Left lung (tissue), 10 donors: Measurements from ENCODE around the gene NPTX1. TPM values are rescaled to one million over a fixed set of nuclear protein-coding genes. Genes with fewer than 3 reads are reported as not detected.
"Not testable (repeated sequence)": the region's sequence is repeated elsewhere in the genome, so short reads cannot be mapped to it uniquely, and the experiment has no call there.

Source experiments
- ATAC-seq: fragments of 200-7000 bp; cut with Tn5 transposase; one replicate; pipeline ENCODE4 v1.9.1; 2020; ENCODE audit warnings: moderate library complexity
- DNase-seq, 4 donors: peaks; one replicate each; pipeline ENCODE4 v3.0.0-alpha.2; 2013 to 2020
- H3K27ac ChIP-seq, 2 donors: fragments of 200-600 bp; sonication (generic) in 1 of 2; one replicate each; pipeline versions ENCODE4 v1.5.0 to v1.8.0; 2020 to 2021
- H3K27me3 ChIP-seq, 2 donors: fragments of 200-600 bp; sonication (generic) in 1 of 2; one replicate each; pipeline versions ENCODE4 v1.5.0 to v1.8.0; 2020 to 2021
- H3K36me3 ChIP-seq, 2 donors: fragments of 200-600 bp; sonication (generic) in 1 of 2; one replicate each; pipeline versions ENCODE4 v1.5.0 to v1.8.0; 2020 to 2021
- H3K4me1 ChIP-seq, 2 donors: fragments of 200-600 bp; one replicate each; pipeline ENCODE4 v1.8.0; 2021
- H3K4me3 ChIP-seq, 2 donors: fragments of 200-600 bp; sonication (generic) in 1 of 2; one replicate each; pipeline versions ENCODE4 v1.5.0 to v1.8.0; 2020 to 2021; ENCODE audit warnings: mild to moderate bottlenecking in 1 of 2
- H3K9me3 ChIP-seq, 2 donors: fragments of 200-600 bp; sonication (generic) in 1 of 2; one replicate each; pipeline versions ENCODE4 v1.5.0 to v1.8.0; 2020 to 2021
- CTCF ChIP-seq, 2 donors: fragments of 200-600 bp; sonication (generic) in 1 of 2; IDR thresholded peaks; one replicate each; pipeline versions ENCODE4 v1.5.0 to v1.8.0; 2021; ENCODE audit warnings: antibody characterized with exemption in 2 of 2
- intact Hi-C, 2 donors: fragments of 100-400 bp; cut with DNase I; formaldehyde crosslinking; loops; one replicate each; pipeline versions ENCODE4 v1.11.2 to v1.14.2; 2022
- polyA plus RNA-seq, 6 donors: library from polyadenylated mRNA; unstranded; fragments of 120-200 nt; gene quantifications; one replicate each; pipeline ENCODE4 v1.2.1, GENCODE V29; 2013; ENCODE audit not compliant: insufficient read length in 6 of 6
- total RNA-seq, 2 donors: library from RNA; stranded (reverse); fragmentation: NEBNext Ultra II Directional; extraction: Animal tissue kit (Norgen Biotek cat#: 25700); gene quantifications; one replicate each; pipeline ENCODE4 v1.2.1, GENCODE V29; 2021
- donor health status: DM: no; HTN: yes; CAD: no.
- donor health status: DM: no; HTN: no; CAD: no.

NPTX1 gene
- total and polyA plus RNA-seq, 8 donors, result 0.17 to 9.1 (median 6.3) TPM

- Histone ChIP-seq H3K4me3 (no peak overlapping the region), H3K36me3 (no peaks in the 10 kb centered on the region), H3K27ac (no peak overlapping the region), H3K4me1 (no peaks in the 10 kb centered on the region), H3K27me3 (peaks cover 0 to 54% of the 10 kb centered on the region in 2 donors), H3K9me3 (no peaks in the 10 kb centered on the region)
- intact Hi-C loops, result no loop called here
- ATAC-seq (no peak), DNase-seq (no peak)
- TF ChIP-seq CTCF (IDR thresholded peaks at IDR 0.05), result no peak
Measured at GRCh38 chr17:80509311-80509710, 32.9 kb upstream of the NPTX1 start.

DNA sequence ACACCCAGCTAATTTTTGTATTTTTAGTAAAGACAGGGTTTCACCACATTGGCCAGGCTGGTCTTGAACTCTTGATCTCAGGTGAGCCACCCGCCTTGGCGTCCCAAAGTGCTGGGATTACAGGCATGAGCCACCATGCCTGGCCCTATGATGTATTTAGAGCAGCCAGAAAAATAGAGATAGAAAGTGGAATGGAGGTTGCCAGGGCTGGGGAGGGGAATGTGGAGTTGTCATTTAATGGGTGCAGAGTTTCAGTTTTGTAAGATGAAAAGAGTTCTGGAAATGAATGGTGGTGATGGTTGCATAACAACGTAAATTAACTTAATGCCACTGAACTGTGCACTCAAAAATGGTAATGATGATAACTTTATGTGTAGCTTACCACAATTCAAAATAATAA, 31.6 kb upstream of the NPTX1 start:
- no peaks in the 10 kb centered on the region for H3K9me3 ChIP-seq
- H3K4me3 ChIP-seq, result no peak overlapping the region
- no peak overlapping the region for H3K27ac ChIP-seq
- DNase-seq (no peak), ATAC-seq (no peak)
- intact Hi-C loops, result no loop called here
- no peaks in the 10 kb centered on the region for H3K4me1 ChIP-seq
- peaks cover 0 to 53% of the 10 kb centered on the region in 2 donors for H3K27me3 ChIP-seq
- no peaks in the 10 kb centered on the region for H3K36me3 ChIP-seq
- no peak for TF ChIP-seq CTCF (IDR thresholded peaks at IDR 0.05)

- ATAC-seq, intact Hi-C loops: not testable (repeated sequence)
Measured at GRCh38 chr17:80507177-80507576, 30.8 kb upstream of the NPTX1 start.

GRCh38 chr17:80504686-80505413, 28.4 kb upstream of the NPTX1 start:
- Histone ChIP-seq H3K27me3 (peaks cover 0 to 53% of the 10 kb centered on the region in 2 donors), H3K27ac (no peak overlapping the region), H3K9me3 (no peaks in the 10 kb centered on the region), H3K4me1 (no peaks in the 10 kb centered on the region), H3K36me3 (no peaks in the 10 kb centered on the region), H3K4me3 (no peak overlapping the region)
- no peak for TF ChIP-seq CTCF (IDR thresholded peaks at IDR 0.05)
- ATAC-seq (no peak), DNase-seq (no peak)
- intact Hi-C loops, result no loop called here

More at GRCh38 chr17:80507177-80507576, 30.8 kb upstream of the NPTX1 start:
- H3K27ac ChIP-seq, H3K4me3 ChIP-seq, H3K36me3 ChIP-seq, H3K9me3 ChIP-seq, H3K4me1 ChIP-seq, DNase-seq: not testable (repeated sequence)
- peaks cover 0 to 49% of the 10 kb centered on the region in 2 donors for H3K27me3 ChIP-seq

- no peaks in the 10 kb centered on the region for H3K9me3 ChIP-seq
- no peak overlapping the region for H3K4me3 ChIP-seq
- no peaks in the 10 kb centered on the region for H3K4me1 ChIP-seq
- no peaks in the 10 kb centered on the region for H3K36me3 ChIP-seq
- H3K27me3 ChIP-seq, result peaks cover 0 to 53% of the 10 kb centered on the region in 2 donors
- no peak for TF ChIP-seq CTCF (IDR thresholded peaks at IDR 0.05)
- ATAC-seq, result no peak
- intact Hi-C loops, result no loop called here
- DNase-seq, result no peak
- no peak overlapping the region for H3K27ac ChIP-seq
Measured at GRCh38 chr17:80503921-80504320, 27.5 kb upstream of the NPTX1 start.

DNA sequence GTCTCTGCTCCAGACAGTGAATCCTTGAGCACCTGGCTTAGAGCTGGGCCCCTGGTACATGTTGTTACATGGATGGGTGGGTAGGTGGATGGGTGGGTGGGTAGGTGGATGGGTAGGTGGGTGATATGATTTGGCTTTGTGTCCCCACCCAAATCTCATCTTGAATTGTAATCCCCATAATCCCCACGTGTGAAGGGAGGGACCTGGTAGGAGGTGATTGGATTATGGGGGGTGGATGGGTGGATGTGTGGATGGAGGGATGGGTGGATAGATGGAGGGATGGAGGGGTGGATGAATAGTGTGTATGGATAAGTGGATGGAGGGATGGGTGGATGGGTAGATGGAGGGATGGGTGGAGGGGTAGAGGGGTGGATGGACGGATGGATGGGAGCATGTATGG, 26.6 kb upstream of the NPTX1 start:
- TF ChIP-seq CTCF (IDR thresholded peaks at IDR 0.05), result no peak
- Histone ChIP-seq H3K27ac (no peak overlapping the region), H3K9me3 (no peaks in the 10 kb centered on the region), H3K4me3 (no peak overlapping the region), H3K36me3 (no peaks in the 10 kb centered on the region), H3K27me3 (peaks cover 0 to 62% of the 10 kb centered on the region in 2 donors), H3K4me1 (no peaks in the 10 kb centered on the region)
- ATAC-seq (no peak), DNase-seq (no peak)
- intact Hi-C loops, result no loop called here
